Activated T-helper 1 cell treated with anti-CD3 and anti-CD28 coated beads, Interleukin-12 subunit alpha, Interleukin-12 subunit beta, Interleukin-2, Interleukin-4 antibody, amounts not matched to agents 30 ng/mL and 10 ng/mL and 1 ng/mL, durations not matched to agents 14 hours and 24 hours and 36 hours (primary cell): ENCODE results near the gene ITGA3. TPM values are rescaled to one million over a fixed set of nuclear protein-coding genes. Genes with fewer than 3 reads are reported as not detected.
A peak's percentile ranks its signal among the peaks of the same experiment; 100 is the strongest.

Experiments used
- DNase-seq: peaks from one replicate; pipeline ENCODE4 v3.0.0; 2021; ENCODE audit warnings: low spot score
- H3K27ac Mint-ChIP-seq: one replicate; pipeline ENCODE4 v1.8.0; 2021; ENCODE audit warnings: mild to moderate bottlenecking, mixed read lengths
- H3K27me3 Mint-ChIP-seq: one replicate; pipeline ENCODE4 v1.8.0; 2022; ENCODE audit warnings: mild to moderate bottlenecking, moderate library complexity, mixed read lengths; ENCODE audit not compliant: insufficient read depth
- H3K36me3 Mint-ChIP-seq: one replicate; pipeline ENCODE4 v1.8.0; 2021; ENCODE audit warnings: low read depth, mixed read lengths
- H3K4me1 Mint-ChIP-seq: one replicate; pipeline ENCODE4 v1.8.0; 2021; ENCODE audit warnings: low read depth, mixed read lengths
- H3K4me3 Mint-ChIP-seq: one replicate; pipeline ENCODE4 v1.8.0; 2021; ENCODE audit warnings: mild to moderate bottlenecking, moderate library complexity, mixed read lengths
- H3K9me3 Mint-ChIP-seq: one replicate; pipeline ENCODE4 v1.8.0; 2021; ENCODE audit warnings: mixed read lengths
- intact Hi-C: fragments of 100-400 bp; cut with micrococcal nuclease; formaldehyde crosslinking; loops from one replicate; pipeline ENCODE4 v1.15.1; 2024
- total RNA-seq: library from RNA; stranded (reverse); gene quantifications from 2 replicates; pipeline ENCODE4 v1.2.3, GENCODE V29; 2022

Gene ITGA3
- total RNA-seq, 1 donor from 2014 or later = 20.6 TPM

- intact Hi-C loops = no loop called here
- peaks cover 2% of the 10 kb centered on the region for H3K27me3 Mint-ChIP-seq
- no peak for DNase-seq
- H3K36me3 Mint-ChIP-seq = no peaks in the 10 kb centered on the region
- H3K9me3 Mint-ChIP-seq = no peaks in the 10 kb centered on the region
- H3K4me1 Mint-ChIP-seq = peaks cover under 1% of the 10 kb centered on the region
- H3K4me3 Mint-ChIP-seq = no peak overlapping the region
- H3K27ac Mint-ChIP-seq = no peak overlapping the region
These were observed 33.3 kb downstream of the ITGA3 start for GRCh38 chr17:50088952-50089825.

GRCh38 chr17:50090071-50090470 lies 34.2 kb downstream of the ITGA3 start:
- no peak for DNase-seq
- no peak overlapping the region for H3K27ac Mint-ChIP-seq
- peaks cover 8% of the 10 kb centered on the region for H3K4me1 Mint-ChIP-seq
- intact Hi-C loops = no loop called here
- peaks cover 2% of the 10 kb centered on the region for H3K27me3 Mint-ChIP-seq
- H3K9me3 Mint-ChIP-seq = no peaks in the 10 kb centered on the region
- no peaks in the 10 kb centered on the region for H3K36me3 Mint-ChIP-seq
- no peak overlapping the region for H3K4me3 Mint-ChIP-seq

GRCh38 chr17:50090971-50091917 lies 35.3 kb downstream of the ITGA3 start:
- no peak overlapping the region for H3K27ac Mint-ChIP-seq
- no peaks in the 10 kb centered on the region for H3K9me3 Mint-ChIP-seq
- no peak for DNase-seq
- H3K4me3 Mint-ChIP-seq = no peak overlapping the region
- H3K27me3 Mint-ChIP-seq = peaks cover 2% of the 10 kb centered on the region
- H3K36me3 Mint-ChIP-seq = no peaks in the 10 kb centered on the region
- H3K4me1 Mint-ChIP-seq = peaks cover 19% of the 10 kb centered on the region
- intact Hi-C loops = no loop called here

- Mint-ChIP-seq H3K27me3 (peaks cover 2% of the 10 kb centered on the region), H3K27ac (no peak overlapping the region)
- intact Hi-C loops = no loop called here
These were observed 36.0 kb downstream of the ITGA3 start for GRCh38 chr17:50091918-50092285.

GRCh38 chr17:50093246-50093645 lies 37.3 kb downstream of the ITGA3 start:
- H3K4me3 Mint-ChIP-seq = no peak overlapping the region
- peaks cover 2% of the 10 kb centered on the region for H3K27me3 Mint-ChIP-seq
- peaks cover under 1% of the 10 kb centered on the region for H3K36me3 Mint-ChIP-seq
- no peak overlapping the region for H3K27ac Mint-ChIP-seq
- peaks cover 20% of the 10 kb centered on the region for H3K4me1 Mint-ChIP-seq
- DNase-seq = no peak
- intact Hi-C loops = no loop called here
- no peaks in the 10 kb centered on the region for H3K9me3 Mint-ChIP-seq

More at GRCh38 chr17:50091918-50092285, 36.0 kb downstream of the ITGA3 start:
- no peak for DNase-seq
- no peaks in the 10 kb centered on the region for H3K36me3 Mint-ChIP-seq
- peaks cover 20% of the 10 kb centered on the region for H3K4me1 Mint-ChIP-seq
- no peaks in the 10 kb centered on the region for H3K9me3 Mint-ChIP-seq
- H3K4me3 Mint-ChIP-seq = no peak overlapping the region

- Mint-ChIP-seq H3K4me1 (peaks cover 20% of the 10 kb centered on the region), H3K4me3 (no peak overlapping the region)
These were observed 37.9 kb downstream of the ITGA3 start for GRCh38 chr17:50093807-50094206.

GRCh38 chr17:50094243-50094752 lies 38.4 kb downstream of the ITGA3 start:
- peaks cover 6% of the 10 kb centered on the region for H3K36me3 Mint-ChIP-seq
- peak overlapping the region; percentile 85 for H3K4me3 Mint-ChIP-seq
- intact Hi-C loops = loop anchor here (1.0 to 2.0 kb wide), 6 partner anchors 37 to 203 kb away; partner anchors contain the start of gene SAMD14
- H3K9me3 Mint-ChIP-seq = no peaks in the 10 kb centered on the region
- H3K27ac Mint-ChIP-seq = peak overlapping the region; percentile 88
- H3K27me3 Mint-ChIP-seq = peaks cover 2% of the 10 kb centered on the region
- peak; percentile 80 for DNase-seq
- peaks cover 20% of the 10 kb centered on the region for H3K4me1 Mint-ChIP-seq

More at GRCh38 chr17:50093807-50094206, 37.9 kb downstream of the ITGA3 start:
- DNase-seq = no peak
- Mint-ChIP-seq H3K9me3 (no peaks in the 10 kb centered on the region), H3K36me3 (peaks cover 6% of the 10 kb centered on the region), H3K27ac (no peak overlapping the region), H3K27me3 (peaks cover 2% of the 10 kb centered on the region)
- intact Hi-C loops = loop anchor here (1.0 to 2.0 kb wide), 6 partner anchors 37 to 203 kb away; partner anchors contain the start of gene SAMD14

- Mint-ChIP-seq H3K9me3 (no peaks in the 10 kb centered on the region), H3K27me3 (peaks cover 2% of the 10 kb centered on the region), H3K4me3 (peak within 1 kb of the TSS; percentile 85), H3K27ac (peak within 1 kb of the TSS; percentile 88), H3K4me1 (peaks cover 23% of the 10 kb centered on the region), H3K36me3 (peaks cover 6% of the 10 kb centered on the region)
- intact Hi-C loops = loop anchor here (1.0 to 2.0 kb wide), 8 partner anchors 36 to 387 kb away; partner anchors contain the start of gene SAMD14
- DNase-seq = peak; percentile 97
These were observed 39.1 kb downstream of the ITGA3 start, which contains the start of gene PDK2 for GRCh38 chr17:50094753-50095619. TSS of gene PDK2 (plus strand) at chr17:50095351. CDS start at chr17:50095436, 85 bp downstream.

GRCh38 chr17:50095626-50096037 lies 39.7 kb downstream of the ITGA3 start:
- intact Hi-C loops = loop anchor here (1.0 to 2.0 kb wide), 5 partner anchors 35 to 387 kb away; partner anchors contain the start of gene SAMD14
- peaks cover 6% of the 10 kb centered on the region for H3K36me3 Mint-ChIP-seq
- DNase-seq = no peak
- H3K4me1 Mint-ChIP-seq = peaks cover 29% of the 10 kb centered on the region
- peaks cover 2% of the 10 kb centered on the region for H3K27me3 Mint-ChIP-seq
- peak overlapping the region; percentile 71 for H3K27ac Mint-ChIP-seq
- H3K4me3 Mint-ChIP-seq = peak overlapping the region; percentile 85
- H3K9me3 Mint-ChIP-seq = no peaks in the 10 kb centered on the region

- Mint-ChIP-seq H3K27ac (no peak overlapping the region), H3K4me3 (peak overlapping the region; percentile 85), H3K9me3 (no peaks in the 10 kb centered on the region)
These were observed 40.2 kb downstream of the ITGA3 start for GRCh38 chr17:50096092-50096491.

GRCh38 chr17:50096758-50097157 lies 40.8 kb downstream of the ITGA3 start:
- peaks cover 6% of the 10 kb centered on the region for H3K36me3 Mint-ChIP-seq
- H3K4me3 Mint-ChIP-seq = peak overlapping the region; percentile 85
- DNase-seq = no peak
- no peaks in the 10 kb centered on the region for H3K9me3 Mint-ChIP-seq
- H3K4me1 Mint-ChIP-seq = peaks cover 31% of the 10 kb centered on the region
- H3K27ac Mint-ChIP-seq = no peak overlapping the region
- intact Hi-C loops = no loop called here
- peaks cover 2% of the 10 kb centered on the region for H3K27me3 Mint-ChIP-seq

More at GRCh38 chr17:50096092-50096491, 40.2 kb downstream of the ITGA3 start:
- peaks cover 2% of the 10 kb centered on the region for H3K27me3 Mint-ChIP-seq
- peaks cover 6% of the 10 kb centered on the region for H3K36me3 Mint-ChIP-seq
- H3K4me1 Mint-ChIP-seq = peaks cover 31% of the 10 kb centered on the region
- no peak for DNase-seq
- intact Hi-C loops = no loop called here
